ENCODE data around the gene PRMT3.

The PRMT3 gene

DNA sequence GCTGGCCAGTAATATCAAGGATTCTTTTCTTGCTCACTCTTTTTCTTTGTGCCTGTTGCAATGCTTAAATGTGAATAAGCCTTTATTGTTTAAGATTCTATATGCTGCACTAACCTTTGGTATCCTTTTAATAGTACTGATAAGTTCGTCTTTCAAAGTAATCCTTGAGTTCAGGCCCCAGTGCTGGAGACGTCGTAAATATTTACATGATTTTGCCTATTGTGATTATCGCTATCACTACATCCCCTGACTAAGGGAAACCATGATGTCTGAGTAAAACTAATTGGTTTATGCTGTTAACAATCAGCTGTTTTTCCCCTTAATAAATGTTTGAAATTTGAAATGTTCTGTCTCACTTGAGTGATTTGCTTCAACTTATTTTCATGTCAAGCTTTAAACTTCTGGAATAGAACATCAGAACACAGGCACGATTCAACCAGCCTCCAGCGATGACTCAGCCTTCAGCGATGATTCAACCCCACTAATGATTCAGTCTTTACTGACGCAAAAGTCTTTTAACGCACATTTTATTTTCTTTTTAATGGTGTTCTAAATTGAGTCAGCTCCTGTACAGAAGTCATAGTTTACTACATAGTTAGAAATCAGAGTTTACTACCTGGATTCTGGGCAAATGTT, 20.1 kb upstream of the PRMT3 start:
- H3K9ac ChIP-seq (ENCODE audit: low read length), result no peak overlapping the region
- H3K27ac ChIP-seq (ENCODE audit: low read length), result no peak overlapping the region
- H3K4me1 ChIP-seq (ENCODE audit: low read length), result peaks cover 9% of the 10 kb centered on the region; the same call in 1 of the 2 replicates
- no peak overlapping the region for H2AFZ ChIP-seq (ENCODE audit: low read length)
- H3K79me2 ChIP-seq (ENCODE audit: low read length), result no peaks in the 10 kb centered on the region
- H3K4me3 ChIP-seq (ENCODE audit: low read length), result no peak overlapping the region
- no peaks in the 10 kb centered on the region for H3K36me3 ChIP-seq (replicated peaks; ENCODE audit: insufficient read depth, low read length)
- DNase-seq, result no peak
- H3K27me3 ChIP-seq (replicated peaks; ENCODE audit: insufficient read depth, low read length), result no peaks in the 10 kb centered on the region
- no peaks in the 10 kb centered on the region for H3F3A ChIP-seq (ENCODE audit: insufficient read depth, low read length)
- TF ChIP-seq EZH2 (optimal IDR thresholded peaks at IDR 0.05; ENCODE audit: low read depth, low read length) (no peak), EZH2phosphoT487 (IDR thresholded peaks at IDR 0.05; ENCODE audit: low read length) (no peak)
- H3K9me3 ChIP-seq (replicated peaks; ENCODE audit: insufficient read depth, low read length), result no peaks in the 10 kb centered on the region
- H3K4me2 ChIP-seq (ENCODE audit: low read depth, low read length), result no peak overlapping the region
- no peaks in the 10 kb centered on the region for H3K9me2 ChIP-seq (replicated peaks; ENCODE audit: insufficient read depth, low read length)
- H4K20me1 ChIP-seq (ENCODE audit: insufficient read depth, low read length), result no peaks in the 10 kb centered on the region

DNA sequence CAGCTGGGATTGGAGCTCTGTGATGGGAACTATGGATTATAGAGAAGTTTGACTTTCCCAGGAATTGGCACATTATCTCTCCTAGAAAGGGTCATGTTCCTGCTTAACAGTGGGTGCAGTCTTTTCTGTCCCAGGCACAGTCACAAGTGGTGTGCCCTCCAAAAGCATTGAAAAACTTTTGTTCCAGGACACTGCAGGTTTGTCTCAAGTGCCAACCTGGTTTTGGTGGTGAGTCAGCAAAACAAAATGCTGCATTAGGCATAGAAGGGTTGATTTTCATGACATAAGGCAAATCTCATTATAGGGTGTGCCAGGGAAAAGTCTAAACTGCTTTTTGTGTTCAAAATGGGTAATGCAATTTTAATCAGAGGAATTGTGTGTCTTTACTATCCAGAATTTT, 19.1 kb upstream of the PRMT3 start:
- no peak overlapping the region for H3K27ac ChIP-seq (ENCODE audit: low read length)

DNA sequence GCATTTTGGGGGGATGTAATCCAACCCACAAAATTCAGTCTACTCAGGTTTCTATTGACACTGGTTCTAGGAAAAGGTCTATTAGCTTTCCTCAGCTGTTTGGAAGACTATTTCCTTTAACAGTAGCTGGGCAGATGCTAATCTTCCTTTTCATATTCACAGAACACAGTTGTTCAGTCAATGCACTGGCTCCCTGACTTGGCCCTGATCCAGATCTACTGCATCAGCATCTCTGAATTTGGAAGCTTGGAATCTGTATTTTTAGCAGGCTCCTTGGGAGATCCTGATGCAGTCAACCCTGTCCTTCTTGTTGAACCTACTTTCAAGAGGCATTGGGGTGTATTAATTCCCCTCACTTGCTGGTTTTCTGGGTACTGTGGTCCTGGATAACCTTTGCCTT, 17.7 kb upstream of the PRMT3 start:
- Histone ChIP-seq H3K9me2 (replicated peaks; ENCODE audit: insufficient read depth, low read length) (no peaks in the 10 kb centered on the region), H3K4me3 (ENCODE audit: low read length) (no peak overlapping the region), H3K4me2 (ENCODE audit: low read depth, low read length) (no peak overlapping the region), H3K27ac (ENCODE audit: low read length) (no peak overlapping the region), H3K27me3 (replicated peaks; ENCODE audit: insufficient read depth, low read length) (no peaks in the 10 kb centered on the region), H3K9me3 (replicated peaks; ENCODE audit: insufficient read depth, low read length) (no peaks in the 10 kb centered on the region), H3F3A (ENCODE audit: insufficient read depth, low read length) (no peaks in the 10 kb centered on the region), H3K9ac (ENCODE audit: low read length) (no peak overlapping the region), H3K79me2 (ENCODE audit: low read length) (no peaks in the 10 kb centered on the region), H3K36me3 (replicated peaks; ENCODE audit: insufficient read depth, low read length) (no peaks in the 10 kb centered on the region), H3K4me1 (ENCODE audit: low read length) (no peaks in the 10 kb centered on the region), H4K20me1 (ENCODE audit: insufficient read depth, low read length) (no peaks in the 10 kb centered on the region), H2AFZ (ENCODE audit: low read length) (no peak overlapping the region)
- no peak for DNase-seq
- TF ChIP-seq, protein P1, sequence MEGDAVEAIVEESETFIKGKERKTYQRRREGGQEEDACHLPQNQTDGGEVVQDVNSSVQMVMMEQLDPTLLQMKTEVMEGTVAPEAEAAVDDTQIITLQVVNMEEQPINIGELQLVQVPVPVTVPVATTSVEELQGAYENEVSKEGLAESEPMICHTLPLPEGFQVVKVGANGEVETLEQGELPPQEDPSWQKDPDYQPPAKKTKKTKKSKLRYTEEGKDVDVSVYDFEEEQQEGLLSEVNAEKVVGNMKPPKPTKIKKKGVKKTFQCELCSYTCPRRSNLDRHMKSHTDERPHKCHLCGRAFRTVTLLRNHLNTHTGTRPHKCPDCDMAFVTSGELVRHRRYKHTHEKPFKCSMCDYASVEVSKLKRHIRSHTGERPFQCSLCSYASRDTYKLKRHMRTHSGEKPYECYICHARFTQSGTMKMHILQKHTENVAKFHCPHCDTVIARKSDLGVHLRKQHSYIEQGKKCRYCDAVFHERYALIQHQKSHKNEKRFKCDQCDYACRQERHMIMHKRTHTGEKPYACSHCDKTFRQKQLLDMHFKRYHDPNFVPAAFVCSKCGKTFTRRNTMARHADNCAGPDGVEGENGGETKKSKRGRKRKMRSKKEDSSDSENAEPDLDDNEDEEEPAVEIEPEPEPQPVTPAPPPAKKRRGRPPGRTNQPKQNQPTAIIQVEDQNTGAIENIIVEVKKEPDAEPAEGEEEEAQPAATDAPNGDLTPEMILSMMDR (IDR thresholded peaks at IDR 0.05; ENCODE audit: low read length), result no peak
- TF ChIP-seq EZH2phosphoT487 (IDR thresholded peaks at IDR 0.05; ENCODE audit: low read length) (no peak), EZH2 (optimal IDR thresholded peaks at IDR 0.05; ENCODE audit: low read depth, low read length) (no peak)

More for the DNA sequence above, 19.1 kb upstream of the PRMT3 start:
- Histone ChIP-seq H3K79me2 (ENCODE audit: low read length) (no peaks in the 10 kb centered on the region), H4K20me1 (ENCODE audit: insufficient read depth, low read length) (no peaks in the 10 kb centered on the region), H3K27me3 (replicated peaks; ENCODE audit: insufficient read depth, low read length) (no peaks in the 10 kb centered on the region), H3K4me3 (ENCODE audit: low read length) (no peak overlapping the region), H3K4me2 (ENCODE audit: low read depth, low read length) (no peak overlapping the region), H2AFZ (ENCODE audit: low read length) (no peak overlapping the region), H3K9ac (ENCODE audit: low read length) (no peak overlapping the region), H3K36me3 (replicated peaks; ENCODE audit: insufficient read depth, low read length) (no peaks in the 10 kb centered on the region), H3K9me2 (replicated peaks; ENCODE audit: insufficient read depth, low read length) (no peaks in the 10 kb centered on the region), H3F3A (ENCODE audit: insufficient read depth, low read length) (no peaks in the 10 kb centered on the region), H3K4me1 (ENCODE audit: low read length) (peaks cover 4% of the 10 kb centered on the region; the same call in 1 of the 2 replicates), H3K9me3 (replicated peaks; ENCODE audit: insufficient read depth, low read length) (no peaks in the 10 kb centered on the region)
- TF ChIP-seq EZH2phosphoT487 (IDR thresholded peaks at IDR 0.05; ENCODE audit: low read length), result no peak
- no peak for TF ChIP-seq EZH2 (optimal IDR thresholded peaks at IDR 0.05; ENCODE audit: low read depth, low read length)
- TF ChIP-seq, protein P1 (IDR thresholded peaks at IDR 0.05; ENCODE audit: low read length), result no peak
- DNase-seq, result no peak

DNA sequence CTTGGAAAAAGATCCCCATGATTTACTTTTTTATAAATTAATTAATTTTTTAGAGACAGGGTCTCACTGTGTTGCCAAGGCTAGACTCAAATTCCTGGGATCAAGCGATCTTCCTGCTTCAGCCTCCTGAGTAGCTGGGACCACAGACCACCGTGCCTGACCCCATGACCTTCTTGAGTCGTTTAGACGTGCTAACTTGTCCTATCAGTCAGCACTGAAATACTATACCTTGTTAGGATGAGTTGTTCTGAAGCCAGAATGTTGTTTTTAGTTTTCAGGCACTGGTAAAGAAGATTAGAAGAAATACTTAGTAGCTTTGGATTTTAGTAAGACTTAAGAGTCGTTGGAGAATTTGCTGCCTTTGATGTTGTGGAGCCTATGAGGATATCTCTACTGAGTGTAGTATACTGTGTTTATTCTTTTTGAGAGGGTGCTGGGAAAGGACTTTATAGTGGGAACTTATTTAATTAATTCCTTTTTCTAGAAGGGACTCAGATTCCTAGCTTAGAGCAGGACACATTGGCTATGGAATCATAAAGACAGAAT, 15.4 kb upstream of the PRMT3 start:
- no peaks in the 10 kb centered on the region for H4K20me1 ChIP-seq (ENCODE audit: insufficient read depth, low read length)
- H3K27ac ChIP-seq (ENCODE audit: low read length), result no peak overlapping the region
- H3K79me2 ChIP-seq (ENCODE audit: low read length), result no peaks in the 10 kb centered on the region
- DNase-seq, result no peak
- TF ChIP-seq, protein P1 (IDR thresholded peaks at IDR 0.05; ENCODE audit: low read length), result no peak
- TF ChIP-seq EZH2 (optimal IDR thresholded peaks at IDR 0.05; ENCODE audit: low read depth, low read length) (no peak), EZH2phosphoT487 (IDR thresholded peaks at IDR 0.05; ENCODE audit: low read length) (no peak)
- H3K4me1 ChIP-seq (ENCODE audit: low read length), result no peaks in the 10 kb centered on the region
- H3K9me3 ChIP-seq (replicated peaks; ENCODE audit: insufficient read depth, low read length), result no peaks in the 10 kb centered on the region
- no peak overlapping the region for H3K9ac ChIP-seq (ENCODE audit: low read length)
- H3K9me2 ChIP-seq (replicated peaks; ENCODE audit: insufficient read depth, low read length), result no peaks in the 10 kb centered on the region
- H2AFZ ChIP-seq (ENCODE audit: low read length), result no peak overlapping the region
- no peaks in the 10 kb centered on the region for H3F3A ChIP-seq (ENCODE audit: insufficient read depth, low read length)
- no peaks in the 10 kb centered on the region for H3K36me3 ChIP-seq (replicated peaks; ENCODE audit: insufficient read depth, low read length)
- no peaks in the 10 kb centered on the region for H3K27me3 ChIP-seq (replicated peaks; ENCODE audit: insufficient read depth, low read length)
- H3K4me3 ChIP-seq (ENCODE audit: low read length), result no peak overlapping the region
- H3K4me2 ChIP-seq (ENCODE audit: low read depth, low read length), result no peak overlapping the region
